OCI-LY7 (cell line): ENCODE measurements around the gene C2CD3. TPM values are rescaled to one million over a fixed set of nuclear protein-coding genes. Genes with fewer than 3 reads are reported as not detected.

ENCODE experiments used
- BruUV-seq: library from RNA; stranded (reverse); fragments of 400-500 nt; replicated peaks from 2 replicates; lab custom pipeline; 2021; lab: Mats Ljungman, UMichigan
- CTCF ChIA-PET: fragments of 300-600 bp; sonication (Branson Sonifier 250); formaldehyde crosslinking; loops from one replicate; lab custom pipeline; 2022; ENCODE audit warnings: antibody characterized with exemption; ENCODE audit not compliant: unreplicated experiment; lab: Charles Lee
- POLR2A ChIA-PET: fragments of 300-600 bp; sonication (Branson Sonifier 250); formaldehyde crosslinking; loops from one replicate; lab custom pipeline; 2022; ENCODE audit warnings: antibody characterized with exemption; lab: Charles Lee
- DNase-seq: peaks from one replicate; pipeline ENCODE4 v3.0.0-alpha.2; 2015; ENCODE audit warnings: low spot score
- H2AFZ ChIP-seq: fragments of 200-600 bp; sonication (generic), shearing (Covaris generic); 2 replicates; pipeline ENCODE4 v1.6.1; 2014; ENCODE audit warnings: mild to moderate bottlenecking, antibody characterized with exemption, low read length, moderate library complexity
- H3K27ac ChIP-seq: fragments of 200-600 bp; sonication (generic); 2 replicates; pipeline ENCODE4 v1.5.1; 2014; ENCODE audit warnings: mixed run types, low read depth, mild to moderate bottlenecking, moderate library complexity, low read length, inconsistent platforms; ENCODE audit not compliant: poor library complexity, severe bottlenecking
- H3K36me3 ChIP-seq: fragments of 200-600 bp; sonication (generic); 2 replicates; pipeline ENCODE4 v1.6.1; 2014; ENCODE audit warnings: mild to moderate bottlenecking, antibody characterized with exemption, low read length, moderate library complexity, mixed read lengths; ENCODE audit not compliant: insufficient read depth
- H3K4me1 ChIP-seq: fragments of 200-600 bp; sonication (generic); 2 replicates; pipeline ENCODE4 v1.5.1; 2014; ENCODE audit warnings: mild to moderate bottlenecking, low read length; ENCODE audit not compliant: insufficient read depth, poor library complexity, severe bottlenecking
- H3K4me2 ChIP-seq: fragments of 200-600 bp; sonication (generic); 2 replicates; pipeline ENCODE4 v1.6.1; 2014; ENCODE audit warnings: mild to moderate bottlenecking, low read length
- H3K4me3 ChIP-seq: fragments of 200-600 bp; sonication (generic); 2 replicates; pipeline ENCODE4 v1.5.1; 2014; ENCODE audit warnings: mild to moderate bottlenecking, low read depth, low read length; ENCODE audit not compliant: poor library complexity, severe bottlenecking
- H3K79me2 ChIP-seq: fragments of 200-600 bp; sonication (generic); 2 replicates; pipeline ENCODE4 v1.6.1; 2016; ENCODE audit warnings: low read depth, mild to moderate bottlenecking, low read length, moderate library complexity, mixed read lengths; ENCODE audit not compliant: insufficient read depth
- H3K9me2 ChIP-seq: fragments of 200-600 bp; sonication (generic); 2 replicates; pipeline ENCODE4 v1.6.1; 2016; ENCODE audit warnings: mild to moderate bottlenecking, low read length, mixed read lengths; ENCODE audit not compliant: insufficient read depth
- H3K9me3 ChIP-seq: fragments of 200-600 bp; sonication (generic); 2 replicates; pipeline ENCODE4 v1.6.1; 2014; ENCODE audit warnings: mild to moderate bottlenecking, mixed run types, low read length, mixed read lengths
- H4K20me1 ChIP-seq: fragments of 200-600 bp; sonication (generic); 2 replicates; pipeline ENCODE4 v1.6.1; 2014; ENCODE audit warnings: mild to moderate bottlenecking, antibody characterized with exemption, low read length, moderate library complexity, mixed read lengths; ENCODE audit not compliant: insufficient read depth
- CTCF ChIP-seq: fragments of 200-600 bp; sonication (generic); conservative IDR thresholded peaks from 2 replicates; pipeline ENCODE4 v1.5.1; 2014; ENCODE audit warnings: mild to moderate bottlenecking, antibody characterized with exemption, low read length, moderate library complexity, mixed read lengths
- EZH2phosphoT487 ChIP-seq: fragments of 200-600 bp; sonication (generic); IDR thresholded peaks from 2 replicates; pipeline ENCODE4 v1.6.1; 2018; ENCODE audit warnings: low read depth, borderline replicate concordance, mild to moderate bottlenecking, mixed run types, antibody characterized with exemption, low read length, moderate library complexity, mixed read lengths
- intact Hi-C: fragments of 100-400 bp; cut with micrococcal nuclease; formaldehyde crosslinking; loops from one replicate; pipeline ENCODE4 v1.10.0; 2022; ENCODE audit not compliant: unreplicated experiment
- total RNA-seq, 2 experiments: library from RNA; depleted of rRNA in 1 of 2; stranded (reverse); fragments of >200 nt in 1 of 2; shearing (Covaris generic) in 1 of 2; gene quantifications; 2 replicates each; pipeline ENCODE4 v1.2.3, GENCODE V29; 2014 to 2022

C2CD3 gene
- total RNA-seq, 2 experiments from 2014 or later = 29.2 to 32.1 TPM

DNA sequence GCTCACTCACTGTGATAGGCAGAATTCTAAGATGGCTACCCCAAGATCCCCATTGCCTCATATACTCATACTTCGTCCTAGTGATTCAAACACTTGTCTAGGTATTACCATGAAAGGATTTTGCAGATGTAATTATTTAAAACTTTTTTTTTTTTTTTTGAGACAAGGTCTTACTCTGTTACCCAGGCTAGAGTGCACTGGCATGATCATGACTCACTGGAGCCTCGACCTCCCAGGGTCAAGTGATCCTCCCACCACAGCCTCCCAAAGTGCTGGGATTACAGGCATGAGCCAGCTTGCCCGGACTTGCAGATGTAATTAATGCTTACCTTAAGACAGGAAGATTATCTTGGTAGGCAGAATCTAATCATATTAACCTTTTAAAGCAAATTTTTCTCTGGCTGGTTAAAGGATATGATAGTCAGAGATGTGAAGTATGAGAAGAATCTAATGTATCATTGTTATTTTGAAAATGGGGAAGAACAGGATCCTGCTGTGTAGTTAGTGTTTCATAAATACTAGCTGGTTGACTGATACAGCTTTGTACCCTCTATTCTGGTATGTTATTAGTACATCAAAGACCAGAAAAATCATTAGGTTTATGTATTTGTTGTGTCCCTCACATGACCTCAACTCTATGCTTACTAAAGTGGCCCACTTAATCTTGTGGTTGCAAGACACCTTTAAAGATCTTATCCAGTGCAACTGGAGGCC lies 35.5 kb downstream of the C2CD3 start:
- no peak overlapping the region for H3K27ac ChIP-seq
- H3K36me3 ChIP-seq = peaks cover 79% of the 10 kb centered on the region
- no peak overlapping the region for H2AFZ ChIP-seq
- H3K9me2 ChIP-seq = no peaks in the 10 kb centered on the region
- H3K4me2 ChIP-seq = no peak overlapping the region
- H3K9me3 ChIP-seq = no peaks in the 10 kb centered on the region
- H3K79me2 ChIP-seq = no peaks in the 10 kb centered on the region
- ChIA-PET POLR2A (interaction anchor here (0.5 to 1.2 kb wide), 3 partner anchors 12 to 589 kb away, joined by 3 to 4 read pairs (median 4); no protein-coding TSS in a partner anchor), CTCF (no interaction called here)
- H4K20me1 ChIP-seq = no peaks in the 10 kb centered on the region
- intact Hi-C loops = no loop called here
- DNase-seq = no peak
- H3K4me1 ChIP-seq = no peaks in the 10 kb centered on the region
- BruUV-seq = no TSS peak
- no peak overlapping the region for H3K4me3 ChIP-seq
- TF ChIP-seq EZH2phosphoT487 (no peak), CTCF (no peak)

- Histone ChIP-seq H3K27ac (no peak overlapping the region), H3K36me3 (peaks cover 82% of the 10 kb centered on the region), H3K79me2 (no peaks in the 10 kb centered on the region), H3K9me2 (no peaks in the 10 kb centered on the region), H3K9me3 (no peaks in the 10 kb centered on the region), H2AFZ (no peak overlapping the region), H3K4me2 (no peak overlapping the region), H3K4me3 (no peak overlapping the region), H4K20me1 (no peaks in the 10 kb centered on the region), H3K4me1 (no peaks in the 10 kb centered on the region)
- POLR2A ChIA-PET = interaction anchor here (0.8 kb wide), 1 partner anchor 588 kb away, joined by 4 read pairs; no protein-coding TSS in a partner anchor
- DNase-seq = no peak
- intact Hi-C loops = no loop called here
- BruUV-seq = no TSS peak
- CTCF ChIA-PET = no interaction called here
- TF ChIP-seq CTCF (no peak), EZH2phosphoT487 (no peak)
These were observed 36.1 kb downstream of the C2CD3 start for GRCh38 chr11:74134661-74135060.

DNA sequence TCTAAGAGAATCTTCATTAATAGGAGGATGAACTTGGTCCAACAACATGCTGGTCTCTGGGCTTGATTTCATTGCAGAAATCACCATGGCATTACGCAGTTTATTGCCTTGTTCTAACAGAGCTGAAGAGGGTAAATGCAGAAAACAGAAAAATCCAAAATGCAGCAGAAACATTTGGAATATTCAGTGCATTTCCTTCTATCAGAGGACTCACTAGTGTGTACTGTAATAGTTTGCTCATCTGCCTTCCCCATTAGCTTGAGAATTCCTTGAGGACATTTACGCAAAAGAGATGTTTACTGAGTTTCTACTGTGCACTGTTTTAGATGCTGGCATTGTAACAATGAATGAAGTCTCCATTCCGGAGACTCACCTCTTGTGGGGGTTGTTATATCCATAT lies 37.4 kb downstream of the C2CD3 start:
- ChIA-PET POLR2A (no interaction called here), CTCF (no interaction called here)
- DNase-seq = no peak
- intact Hi-C loops = no loop called here
- no peaks in the 10 kb centered on the region for H4K20me1 ChIP-seq
- H3K27ac ChIP-seq = no peak overlapping the region
- no TSS peak for BruUV-seq
- H3K79me2 ChIP-seq = no peaks in the 10 kb centered on the region
- H3K4me3 ChIP-seq = no peak overlapping the region
- no peaks in the 10 kb centered on the region for H3K4me1 ChIP-seq
- no peaks in the 10 kb centered on the region for H3K9me3 ChIP-seq
- H3K9me2 ChIP-seq = no peaks in the 10 kb centered on the region
- TF ChIP-seq EZH2phosphoT487 = no peak
- TF ChIP-seq CTCF = no peak
- no peak overlapping the region for H2AFZ ChIP-seq
- H3K4me2 ChIP-seq = no peak overlapping the region
- H3K36me3 ChIP-seq = peaks cover 70% of the 10 kb centered on the region
